Astrocyte (in vitro differentiated cells and primary cell): Measurements from ENCODE around the gene EMC8. TPM values are rescaled to one million over a fixed set of nuclear protein-coding genes. Genes with fewer than 3 reads are reported as not detected.

Source experiments
- DNase-seq: peaks from one replicate; pipeline ENCODE4 v3.0.0-alpha.2; 2010; ENCODE audit warnings: low read depth
- FAIRE-seq: peaks from 2 replicates; lab custom pipeline; 2011; peaks lifted over from hg19 to GRCh38; lab: Jason Lieb, UNC
- H2AFZ ChIP-seq: 2 replicates; pipeline ENCODE4 v1.6.0; 2012; ENCODE audit warnings: low read depth, low read length, inconsistent platforms
- H3K27ac ChIP-seq: 2 replicates; pipeline ENCODE4 v1.5.1; 2011; ENCODE audit warnings: low read depth, low read length, inconsistent platforms
- H3K27me3 ChIP-seq: 2 replicates; pipeline ENCODE4 v1.6.0; 2011; ENCODE audit warnings: low read length, inconsistent platforms; ENCODE audit not compliant: insufficient read depth
- H3K36me3 ChIP-seq: 2 replicates; pipeline ENCODE4 v1.5.1; 2011; ENCODE audit warnings: low read length, inconsistent platforms; ENCODE audit not compliant: insufficient read depth
- H3K4me1 ChIP-seq: 2 replicates; pipeline ENCODE4 v1.5.1; 2011; ENCODE audit warnings: low read length, inconsistent platforms; ENCODE audit not compliant: insufficient read depth
- H3K4me2 ChIP-seq: 2 replicates; pipeline ENCODE4 v1.6.0; 2012; ENCODE audit warnings: low read length, inconsistent platforms
- H3K4me3 ChIP-seq: 2 replicates; pipeline ENCODE4 v1.5.1; 2011; ENCODE audit warnings: low read depth, mild to moderate bottlenecking, low read length, inconsistent platforms; ENCODE audit not compliant: insufficient read depth
- H3K79me2 ChIP-seq: 2 replicates; pipeline ENCODE4 v1.6.0; 2012; ENCODE audit warnings: mild to moderate bottlenecking, low read length, inconsistent platforms; ENCODE audit not compliant: insufficient read depth
- H3K9ac ChIP-seq: 2 replicates; pipeline ENCODE4 v1.6.0; 2012; ENCODE audit warnings: mild to moderate bottlenecking, low read length, inconsistent platforms
- H3K9me3 ChIP-seq: 2 replicates; pipeline ENCODE4 v1.5.1; 2012; ENCODE audit warnings: low read depth, mild to moderate bottlenecking, low read length, inconsistent platforms; ENCODE audit not compliant: insufficient read depth
- H4K20me1 ChIP-seq: 2 replicates; pipeline ENCODE4 v1.6.0; 2012; ENCODE audit warnings: low read length, inconsistent platforms; ENCODE audit not compliant: insufficient read depth
- H3K27ac Mint-ChIP-seq: one replicate; pipeline ENCODE4 v1.8.0; 2021; ENCODE audit warnings: mild to moderate bottlenecking, mixed read lengths; ENCODE audit not compliant: unreplicated experiment
- H3K27me3 Mint-ChIP-seq: one replicate; pipeline ENCODE4 v1.8.0; 2021; ENCODE audit warnings: low read depth, mixed read lengths; ENCODE audit not compliant: unreplicated experiment
- H3K36me3 Mint-ChIP-seq: one replicate; pipeline ENCODE4 v1.8.0; 2021; ENCODE audit warnings: low read depth, mixed read lengths; ENCODE audit not compliant: unreplicated experiment
- H3K4me1 Mint-ChIP-seq: one replicate; pipeline ENCODE4 v1.8.0; 2021; ENCODE audit warnings: low read depth, mixed read lengths; ENCODE audit not compliant: unreplicated experiment
- H3K4me3 Mint-ChIP-seq: one replicate; pipeline ENCODE4 v1.8.0; 2021; ENCODE audit warnings: mild to moderate bottlenecking, moderate library complexity, mixed read lengths; ENCODE audit not compliant: unreplicated experiment
- H3K9me3 Mint-ChIP-seq: one replicate; pipeline ENCODE4 v1.8.0; 2021; ENCODE audit warnings: mild to moderate bottlenecking, mixed read lengths; ENCODE audit not compliant: unreplicated experiment
- EZH2 ChIP-seq: IDR thresholded peaks from 2 replicates; pipeline ENCODE4 v1.6.1; 2012; ENCODE audit warnings: mild to moderate bottlenecking, low read length, inconsistent platforms; ENCODE audit not compliant: insufficient read depth
- total RNA-seq: library from RNA; stranded (reverse); gene quantifications from 2 replicates; pipeline ENCODE4 v1.2.1, GENCODE V29; 2021
- TF ChIP-seq, protein P1 (sequence below): IDR thresholded peaks from 2 replicates; pipeline ENCODE4 v1.5.1; 2011; ENCODE audit warnings: low read depth, mild to moderate bottlenecking, inconsistent platforms, low read length, moderate library complexity; ENCODE audit not compliant: insufficient read depth

The EMC8 gene
- total RNA-seq, 1 donor from 2014 or later: 42.7 TPM

DNA sequence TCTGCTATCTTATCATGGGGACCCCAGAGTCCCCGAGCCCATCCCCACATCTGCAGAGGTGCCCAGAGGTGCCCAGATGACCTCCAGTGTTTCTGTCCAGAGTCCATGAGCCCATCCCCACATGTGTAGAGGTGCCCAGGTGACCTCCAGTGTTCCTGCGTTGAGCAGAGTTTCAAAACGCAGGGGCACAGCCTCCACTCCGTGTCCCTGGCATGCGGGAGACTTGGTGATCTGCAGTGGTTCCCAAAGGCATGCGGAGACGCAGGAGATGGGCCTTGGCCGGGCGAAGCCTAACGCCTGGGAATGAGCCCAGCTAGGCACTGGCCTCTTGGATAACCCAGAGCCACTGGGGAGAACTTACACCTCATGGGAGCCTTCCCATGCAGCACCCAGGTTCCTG lies 41.5 kb upstream of the EMC8 start:
- peaks cover 4% of the 10 kb centered on the region for H3K27me3 ChIP-seq
- no peak for FAIRE-seq
- no peak overlapping the region for H3K27ac Mint-ChIP-seq
- no peak overlapping the region for H3K4me2 ChIP-seq
- H4K20me1 ChIP-seq: no peaks in the 10 kb centered on the region
- DNase-seq: no peak
- H3K4me1 Mint-ChIP-seq: peaks cover 2% of the 10 kb centered on the region
- H3K36me3 Mint-ChIP-seq: peaks cover 2% of the 10 kb centered on the region
- no peaks in the 10 kb centered on the region for H3K79me2 ChIP-seq
- H3K9me3 Mint-ChIP-seq: peaks cover 20% of the 10 kb centered on the region
- H3K4me3 Mint-ChIP-seq: no peak overlapping the region
- no peaks in the 10 kb centered on the region for H3K36me3 ChIP-seq
- H3K27ac ChIP-seq: no peak overlapping the region
- peaks cover 3% of the 10 kb centered on the region for H3K9me3 ChIP-seq
- H3K27me3 Mint-ChIP-seq: peaks cover 67% of the 10 kb centered on the region
- H3K9ac ChIP-seq: no peak overlapping the region
- no peak overlapping the region for H2AFZ ChIP-seq
- no peak for TF ChIP-seq EZH2
- TF ChIP-seq, protein P1, sequence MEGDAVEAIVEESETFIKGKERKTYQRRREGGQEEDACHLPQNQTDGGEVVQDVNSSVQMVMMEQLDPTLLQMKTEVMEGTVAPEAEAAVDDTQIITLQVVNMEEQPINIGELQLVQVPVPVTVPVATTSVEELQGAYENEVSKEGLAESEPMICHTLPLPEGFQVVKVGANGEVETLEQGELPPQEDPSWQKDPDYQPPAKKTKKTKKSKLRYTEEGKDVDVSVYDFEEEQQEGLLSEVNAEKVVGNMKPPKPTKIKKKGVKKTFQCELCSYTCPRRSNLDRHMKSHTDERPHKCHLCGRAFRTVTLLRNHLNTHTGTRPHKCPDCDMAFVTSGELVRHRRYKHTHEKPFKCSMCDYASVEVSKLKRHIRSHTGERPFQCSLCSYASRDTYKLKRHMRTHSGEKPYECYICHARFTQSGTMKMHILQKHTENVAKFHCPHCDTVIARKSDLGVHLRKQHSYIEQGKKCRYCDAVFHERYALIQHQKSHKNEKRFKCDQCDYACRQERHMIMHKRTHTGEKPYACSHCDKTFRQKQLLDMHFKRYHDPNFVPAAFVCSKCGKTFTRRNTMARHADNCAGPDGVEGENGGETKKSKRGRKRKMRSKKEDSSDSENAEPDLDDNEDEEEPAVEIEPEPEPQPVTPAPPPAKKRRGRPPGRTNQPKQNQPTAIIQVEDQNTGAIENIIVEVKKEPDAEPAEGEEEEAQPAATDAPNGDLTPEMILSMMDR: no peak
- no peaks in the 10 kb centered on the region for H3K4me1 ChIP-seq
- H3K4me3 ChIP-seq: no peak overlapping the region

DNA sequence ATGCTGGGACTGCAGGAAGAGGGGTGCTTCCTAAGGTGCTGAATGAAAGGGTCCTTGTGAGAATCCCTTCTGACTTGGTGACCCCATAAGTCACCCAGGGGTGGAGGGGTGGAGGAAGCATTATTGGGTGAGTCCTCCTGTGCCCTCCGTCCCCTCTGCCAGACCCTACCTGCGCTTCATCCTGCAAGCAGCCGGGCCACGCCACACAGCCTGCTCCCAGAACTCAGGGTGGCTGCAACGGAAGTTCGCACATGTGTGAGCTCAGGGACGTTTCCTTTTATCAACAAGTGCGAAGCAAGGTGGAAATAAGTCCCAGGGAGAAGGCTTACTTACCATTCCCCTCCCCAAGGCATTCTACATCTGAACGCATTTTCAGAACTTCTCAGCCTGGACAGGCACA lies 41.1 kb upstream of the EMC8 start:
- H3K27ac ChIP-seq: no peak overlapping the region
- H3K4me1 ChIP-seq: no peaks in the 10 kb centered on the region
- no peaks in the 10 kb centered on the region for H3K79me2 ChIP-seq
- no peak overlapping the region for H3K4me2 ChIP-seq
- H2AFZ ChIP-seq: no peak overlapping the region
- H3K9me3 Mint-ChIP-seq: peaks cover 20% of the 10 kb centered on the region
- FAIRE-seq (no peak), DNase-seq (no peak)
- H3K9ac ChIP-seq: no peak overlapping the region
- peaks cover 2% of the 10 kb centered on the region for H3K4me1 Mint-ChIP-seq
- no peak overlapping the region for H3K27ac Mint-ChIP-seq
- H3K36me3 ChIP-seq: no peaks in the 10 kb centered on the region
- peaks cover 4% of the 10 kb centered on the region for H3K27me3 ChIP-seq
- TF ChIP-seq, protein P1: no peak
- TF ChIP-seq EZH2: no peak
- no peak overlapping the region for H3K4me3 Mint-ChIP-seq
- H3K4me3 ChIP-seq: no peak overlapping the region
- H3K36me3 Mint-ChIP-seq: peaks cover 2% of the 10 kb centered on the region
- peaks cover 3% of the 10 kb centered on the region for H3K9me3 ChIP-seq
- H3K27me3 Mint-ChIP-seq: peaks cover 70% of the 10 kb centered on the region
- no peaks in the 10 kb centered on the region for H4K20me1 ChIP-seq

GRCh38 chr16:85839681-85840240 lies 40.4 kb upstream of the EMC8 start:
- H2AFZ ChIP-seq: no peak overlapping the region
- H3K9ac ChIP-seq: no peak overlapping the region
- Mint-ChIP-seq H3K36me3 (peaks cover 2% of the 10 kb centered on the region), H3K27ac (no peak overlapping the region), H3K27me3 (peaks cover 70% of the 10 kb centered on the region), H3K4me1 (no peaks in the 10 kb centered on the region), H3K9me3 (peaks cover 20% of the 10 kb centered on the region), H3K4me3 (no peak overlapping the region)
- TF ChIP-seq, protein P1: no peak
- TF ChIP-seq EZH2: no peak
- DNase-seq: no peak
- no peaks in the 10 kb centered on the region for H3K36me3 ChIP-seq
- H3K4me1 ChIP-seq: no peaks in the 10 kb centered on the region
- no peak for FAIRE-seq
- H3K79me2 ChIP-seq: no peaks in the 10 kb centered on the region
- peaks cover 4% of the 10 kb centered on the region for H3K27me3 ChIP-seq
- H3K9me3 ChIP-seq: peaks cover 3% of the 10 kb centered on the region
- no peaks in the 10 kb centered on the region for H4K20me1 ChIP-seq
- H3K4me3 ChIP-seq: no peak overlapping the region
- H3K27ac ChIP-seq: no peak overlapping the region
- H3K4me2 ChIP-seq: no peak overlapping the region
